ENCODE measurements around the gene FABP3.

The FABP3 gene

GRCh38 chr1:31371121-31371959, 1.5 kb downstream of the FABP3 start:
- DNase-seq: peak; percentile 5

- DNase-seq: no peak
Measured at GRCh38 chr1:31370565-31370964, 2.3 kb downstream of the FABP3 start.

GRCh38 chr1:31370021-31370420, 2.9 kb downstream of the FABP3 start:
- DNase-seq: no peak

- no peak for DNase-seq
Measured at GRCh38 chr1:31368611-31369107, 4.2 kb downstream of the FABP3 start.

GRCh38 chr1:31366796-31367195, 6.1 kb downstream of the FABP3 start:
- DNase-seq: no peak

GRCh38 chr1:31364561-31365250, 8.2 kb downstream of the FABP3 start:
- no peak for DNase-seq

GRCh38 chr1:31362032-31362431, 10.8 kb downstream of the FABP3 start:
- no peak for DNase-seq

GRCh38 chr1:31361607-31362006, 11.3 kb downstream of the FABP3 start:
- DNase-seq: no peak

GRCh38 chr1:31356427-31356826, 16.4 kb downstream of the FABP3 start:
- no peak for DNase-seq

GRCh38 chr1:31354283-31354682, 18.6 kb downstream of the FABP3 start:
- no peak for DNase-seq

GRCh38 chr1:31348449-31348848, 24.4 kb downstream of the FABP3 start:
- no peak for DNase-seq

- no peak for DNase-seq
Measured at GRCh38 chr1:31346785-31347184, 26.1 kb downstream of the FABP3 start.

GRCh38 chr1:31345635-31346034, 27.2 kb downstream of the FABP3 start:
- no peak for DNase-seq

- DNase-seq: no peak
Measured at GRCh38 chr1:31344503-31344902, 28.4 kb downstream of the FABP3 start.

- DNase-seq: no peak
Measured at GRCh38 chr1:31336687-31337467, 36.0 kb downstream of the FABP3 start.

- DNase-seq: peak; percentile 53
Measured at GRCh38 chr1:31335007-31335406, 37.9 kb downstream of the FABP3 start.

- no peak for DNase-seq
Measured at GRCh38 chr1:31327381-31327780, 45.5 kb downstream of the FABP3 start.

- DNase-seq: no peak
Measured at GRCh38 chr1:31326461-31326860, 46.4 kb downstream of the FABP3 start.

GRCh38 chr1:31324992-31325391, 47.9 kb downstream of the FABP3 start:
- no peak for DNase-seq

GRCh38 chr1:31324093-31324492, 48.8 kb downstream of the FABP3 start:
- no peak for DNase-seq

GRCh38 chr1:31318146-31318545, 54.7 kb downstream of the FABP3 start:
- DNase-seq: no peak

- DNase-seq: no peak
Measured at GRCh38 chr1:31315902-31316301, 57.0 kb downstream of the FABP3 start.
